ENCODE measurements around the gene ELK3. TPM values are rescaled to one million over a fixed set of nuclear protein-coding genes. Genes with fewer than 3 reads are reported as not detected.

ELK3 gene
- total RNA-seq, 1 donor from 2014 or later = 29.1 TPM

DNA sequence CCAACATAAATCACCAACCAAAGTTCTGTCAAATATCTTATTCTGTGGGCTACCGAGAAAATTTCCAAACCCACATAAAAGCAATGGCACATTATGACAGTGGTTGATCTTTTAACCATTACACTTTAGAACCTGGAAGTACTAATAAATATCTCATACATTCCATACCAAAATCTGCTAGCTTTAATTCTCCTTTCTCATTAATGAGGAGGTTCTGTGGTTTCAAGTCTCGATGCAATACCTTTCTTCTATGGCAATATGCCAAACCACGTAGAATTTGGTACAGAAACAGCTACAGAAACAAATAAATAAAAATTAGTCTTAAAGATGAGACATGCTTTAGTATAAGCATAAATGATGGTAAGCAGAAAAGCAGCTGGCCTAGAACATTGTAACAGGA is 100.7 kb downstream of the ELK3 start:
- Histone ChIP-seq H3K4me3 (no peak overlapping the region), H3K27me3 (ENCODE audit: low read depth) (no peaks in the 10 kb centered on the region), H3K27ac (no peak overlapping the region), H3K4me1 (no peaks in the 10 kb centered on the region), H3K36me3 (peaks cover 56% of the 10 kb centered on the region), H3K9me3 (no peaks in the 10 kb centered on the region)
- intact Hi-C loops (cut with DNase I) = no loop called here
- no peak for DNase-seq
- no peak for ATAC-seq
- TF ChIP-seq, protein P1, sequence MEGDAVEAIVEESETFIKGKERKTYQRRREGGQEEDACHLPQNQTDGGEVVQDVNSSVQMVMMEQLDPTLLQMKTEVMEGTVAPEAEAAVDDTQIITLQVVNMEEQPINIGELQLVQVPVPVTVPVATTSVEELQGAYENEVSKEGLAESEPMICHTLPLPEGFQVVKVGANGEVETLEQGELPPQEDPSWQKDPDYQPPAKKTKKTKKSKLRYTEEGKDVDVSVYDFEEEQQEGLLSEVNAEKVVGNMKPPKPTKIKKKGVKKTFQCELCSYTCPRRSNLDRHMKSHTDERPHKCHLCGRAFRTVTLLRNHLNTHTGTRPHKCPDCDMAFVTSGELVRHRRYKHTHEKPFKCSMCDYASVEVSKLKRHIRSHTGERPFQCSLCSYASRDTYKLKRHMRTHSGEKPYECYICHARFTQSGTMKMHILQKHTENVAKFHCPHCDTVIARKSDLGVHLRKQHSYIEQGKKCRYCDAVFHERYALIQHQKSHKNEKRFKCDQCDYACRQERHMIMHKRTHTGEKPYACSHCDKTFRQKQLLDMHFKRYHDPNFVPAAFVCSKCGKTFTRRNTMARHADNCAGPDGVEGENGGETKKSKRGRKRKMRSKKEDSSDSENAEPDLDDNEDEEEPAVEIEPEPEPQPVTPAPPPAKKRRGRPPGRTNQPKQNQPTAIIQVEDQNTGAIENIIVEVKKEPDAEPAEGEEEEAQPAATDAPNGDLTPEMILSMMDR (IDR thresholded peaks at IDR 0.05) = no peak

DNA sequence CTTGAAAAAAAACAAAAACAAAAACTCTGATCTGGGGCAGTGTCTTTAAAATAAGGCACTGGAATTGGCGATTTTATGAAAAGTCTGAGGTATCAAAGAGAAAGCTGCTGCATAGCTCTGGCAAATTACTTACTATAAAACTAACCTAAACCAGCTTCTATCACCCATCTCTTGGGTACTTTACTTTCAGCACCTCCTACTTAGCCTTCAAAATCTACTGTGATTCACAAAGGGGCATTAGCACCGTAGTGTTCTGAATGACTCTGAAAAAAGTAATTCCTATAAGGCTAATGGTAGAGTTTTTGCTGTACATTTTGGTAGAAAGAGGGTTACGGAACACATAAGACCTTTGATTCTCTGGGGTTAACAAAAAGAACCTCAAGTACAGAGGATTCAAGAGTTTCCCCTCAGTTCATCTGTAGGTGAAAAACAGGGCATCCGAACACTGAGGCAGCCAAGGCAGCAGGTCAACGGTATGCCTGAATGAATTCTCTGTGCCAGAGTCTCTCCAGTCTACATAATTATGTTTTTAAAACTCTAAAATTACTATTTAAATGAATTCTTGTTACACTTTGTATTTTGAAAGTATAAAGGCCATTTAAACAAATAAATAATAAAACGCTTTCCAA is 101.5 kb downstream of the ELK3 start:
- Histone ChIP-seq H3K4me1 (no peaks in the 10 kb centered on the region), H3K27me3 (ENCODE audit: low read depth) (no peaks in the 10 kb centered on the region), H3K36me3 (peaks cover 59% of the 10 kb centered on the region), H3K4me3 (no peak overlapping the region), H3K9me3 (no peaks in the 10 kb centered on the region), H3K27ac (no peak overlapping the region)
- no peak for DNase-seq
- ATAC-seq = no peak
- intact Hi-C loops (cut with DNase I) = no loop called here
- TF ChIP-seq, protein P1 (IDR thresholded peaks at IDR 0.05) = no peak

DNA sequence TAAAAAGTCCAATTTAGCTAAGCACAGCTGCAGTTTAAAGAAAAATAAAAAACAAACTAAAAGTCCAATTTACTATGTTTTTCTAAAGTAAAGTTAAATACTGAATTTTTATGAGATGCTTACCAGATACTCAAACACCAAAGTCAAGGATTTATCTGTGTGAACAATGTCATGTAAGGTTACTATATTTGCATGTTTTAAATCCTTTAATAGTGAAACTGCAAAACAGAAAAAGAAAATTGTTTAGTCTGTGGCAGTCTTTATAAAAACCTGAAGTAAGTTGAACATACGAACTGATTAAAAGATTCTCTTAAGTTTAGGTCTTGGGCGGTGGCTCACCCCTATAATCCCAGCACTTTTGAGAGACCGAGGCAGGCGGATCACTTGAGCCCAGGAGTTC is 103.3 kb downstream of the ELK3 start:
- Histone ChIP-seq H3K9me3 (no peaks in the 10 kb centered on the region), H3K4me3 (no peak overlapping the region), H3K27me3 (ENCODE audit: low read depth) (no peaks in the 10 kb centered on the region), H3K4me1 (no peaks in the 10 kb centered on the region), H3K27ac (no peak overlapping the region), H3K36me3 (peaks cover 49% of the 10 kb centered on the region)
- intact Hi-C loops (cut with DNase I) = no loop called here
- TF ChIP-seq, protein P1 (IDR thresholded peaks at IDR 0.05) = no peak
- ATAC-seq (no peak), DNase-seq (no peak)

DNA sequence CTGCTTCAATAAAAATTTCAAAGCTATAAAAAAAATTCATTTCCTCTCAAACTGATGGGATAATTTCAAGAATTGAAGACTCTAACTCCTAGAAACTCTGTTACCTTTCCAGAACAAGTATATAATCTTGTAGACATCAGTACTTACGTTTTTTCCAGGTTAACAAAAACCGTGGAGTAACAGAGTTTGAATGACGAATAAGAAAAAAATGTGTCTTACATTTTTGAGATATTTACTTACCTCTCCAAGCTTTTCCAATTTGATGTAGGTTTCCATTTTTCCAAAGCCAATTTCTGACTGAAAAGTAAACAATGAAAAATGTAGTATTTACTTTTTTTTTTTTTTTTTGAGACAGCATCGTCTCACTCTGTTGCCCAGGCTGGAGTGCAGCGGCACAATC is 105.9 kb downstream of the ELK3 start:
- Histone ChIP-seq H3K36me3 (peaks cover 35% of the 10 kb centered on the region), H3K4me3 (no peak overlapping the region), H3K27ac (no peak overlapping the region), H3K27me3 (ENCODE audit: low read depth) (no peaks in the 10 kb centered on the region), H3K9me3 (no peaks in the 10 kb centered on the region), H3K4me1 (no peaks in the 10 kb centered on the region)
- no peak for DNase-seq
- no peak for ATAC-seq
- TF ChIP-seq, protein P1 (IDR thresholded peaks at IDR 0.05) = no peak
- intact Hi-C loops (cut with DNase I) = no loop called here

DNA sequence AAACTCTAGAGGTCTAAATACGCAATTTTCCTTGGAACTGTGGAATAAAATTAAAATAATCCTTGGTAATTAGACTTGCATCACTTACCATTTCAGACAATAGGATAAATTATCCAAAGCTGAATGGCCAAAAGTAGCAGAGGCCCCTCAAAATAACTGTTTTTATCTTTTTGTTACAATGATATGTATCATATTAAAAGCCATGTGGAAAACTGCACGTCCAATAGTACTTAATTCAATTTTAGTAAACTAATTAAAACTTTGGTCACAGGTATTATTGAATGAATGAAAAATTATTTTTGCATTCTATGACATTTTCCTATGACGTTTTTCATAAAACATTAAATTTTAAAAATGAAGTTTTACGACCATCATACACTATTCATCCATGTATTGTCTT is 107.6 kb downstream of the ELK3 start:
- no peaks in the 10 kb centered on the region for H3K9me3 ChIP-seq
- DNase-seq = no peak

More for the DNA sequence above, 107.6 kb downstream of the ELK3 start:
- Histone ChIP-seq H3K27me3 (ENCODE audit: low read depth) (no peaks in the 10 kb centered on the region), H3K27ac (no peak overlapping the region), H3K36me3 (peaks cover 30% of the 10 kb centered on the region), H3K4me1 (no peaks in the 10 kb centered on the region), H3K4me3 (no peak overlapping the region)
- no peak for ATAC-seq
- intact Hi-C loops (cut with DNase I) = no loop called here
- TF ChIP-seq, protein P1 (IDR thresholded peaks at IDR 0.05) = no peak

Measured in lower lobe of right lung (tissue), 2 donors.